Activated CD4-positive, alpha-beta T cell treated with anti-CD3 and anti-CD28 coated beads, Interleukin-2, amount 50 U/mL, for 16 hours (primary cell): ENCODE results near the gene HPX.
A peak's percentile ranks its signal among the peaks of the same experiment; 100 is the strongest.

Source experiments
- DNase-seq: peaks from one replicate; pipeline ENCODE4 v3.0.0-alpha.2; 2020

Gene HPX

GRCh38 chr11:6440906-6441358, at the start of gene HPX:
HPX (minus strand) TSS chr11:6440987; CDS start chr11:6440963, 24 bp downstream.
- no peak for DNase-seq

- DNase-seq: no peak
Measured at GRCh38 chr11:6489306-6489705, 48.5 kb upstream of the HPX start.

GRCh38 chr11:6488821-6489220, 48.0 kb upstream of the HPX start:
- DNase-seq: no peak

- no peak for DNase-seq
Measured at GRCh38 chr11:6488342-6488741, 47.6 kb upstream of the HPX start.

- DNase-seq: no peak
Measured at GRCh38 chr11:6486938-6487337, 46.2 kb upstream of the HPX start.

- DNase-seq: no peak
Measured at GRCh38 chr11:6486256-6486655, 45.5 kb upstream of the HPX start.

GRCh38 chr11:6485661-6486060, 44.9 kb upstream of the HPX start:
- no peak for DNase-seq

GRCh38 chr11:6483015-6483414, 42.2 kb upstream of the HPX start:
- no peak for DNase-seq

GRCh38 chr11:6482441-6482840, 41.7 kb upstream of the HPX start:
- no peak for DNase-seq

GRCh38 chr11:6481924-6482275, 41.1 kb upstream of the HPX start:
- DNase-seq: no peak

- DNase-seq: peak; percentile 99
Measured at GRCh38 chr11:6481012-6481923, 40.5 kb upstream of the HPX start, which contains the start of the genes ARFIP2 and TIMM10B. ARFIP2 (minus strand) TSS chr11:6481331; CDS start chr11:6480421, 910 bp downstream. TIMM10B (plus strand) TSS chr11:6481501; CDS start chr11:6481517, 16 bp downstream.

GRCh38 chr11:6480299-6480914, 39.6 kb upstream of the HPX start:
- DNase-seq: no peak

GRCh38 chr11:6476571-6476970, 35.8 kb upstream of the HPX start:
- no peak for DNase-seq

GRCh38 chr11:6475936-6476335, 35.1 kb upstream of the HPX start:
- no peak for DNase-seq

- DNase-seq: no peak
Measured at GRCh38 chr11:6474806-6475500, 34.2 kb upstream of the HPX start.

GRCh38 chr11:6474413-6474792, 33.6 kb upstream of the HPX start:
- no peak for DNase-seq

GRCh38 chr11:6473451-6474412, 32.9 kb upstream of the HPX start, which contains the start of gene TRIM3:
TRIM3 (minus strand) TSS chr11:6473941; CDS start chr11:6465695, 8,246 bp downstream.
- DNase-seq: peak; percentile 60

- DNase-seq: no peak
Measured at GRCh38 chr11:6472934-6473333, 32.1 kb upstream of the HPX start.

- no peak for DNase-seq
Measured at GRCh38 chr11:6469599-6469998, 28.8 kb upstream of the HPX start.

GRCh38 chr11:6468712-6469495, 28.1 kb upstream of the HPX start:
- DNase-seq: no peak

- DNase-seq: no peak
Measured at GRCh38 chr11:6459099-6459450, 18.3 kb upstream of the HPX start.
